ENCODE measurements around the gene ZFAND6. TPM values are rescaled to one million over a fixed set of nuclear protein-coding genes. Genes with fewer than 3 reads are reported as not detected.

The ZFAND6 gene
- total RNA-seq, 1 donor from 2014 or later = 36.4 TPM

GRCh38 chr15:80184554-80184953, 125.1 kb downstream of the ZFAND6 start:
- ATAC-seq (no peak), DNase-seq (ENCODE audit: low spot score) (no peak)

DNA sequence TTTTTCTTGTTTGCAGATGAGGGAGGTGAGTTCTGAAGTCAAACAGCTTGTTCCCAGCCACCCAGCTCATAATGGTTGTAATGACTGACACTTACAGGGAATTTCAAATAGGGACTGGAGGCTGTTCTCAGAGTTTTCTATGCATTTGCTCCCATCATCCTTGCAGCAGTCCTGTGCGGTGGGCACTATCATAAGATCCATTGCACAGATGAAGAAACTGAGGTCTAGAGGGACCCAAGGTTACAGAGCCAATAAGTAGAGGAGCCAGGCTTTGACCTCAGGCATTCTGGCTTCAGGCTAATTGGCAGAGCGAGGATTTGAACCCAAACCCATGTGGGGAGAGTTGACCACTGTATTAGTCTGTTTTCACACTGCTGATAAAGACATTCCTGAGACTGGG, 125.7 kb downstream of the ZFAND6 start:
- ATAC-seq = no peak
- DNase-seq (ENCODE audit: low spot score) = no peak

DNA sequence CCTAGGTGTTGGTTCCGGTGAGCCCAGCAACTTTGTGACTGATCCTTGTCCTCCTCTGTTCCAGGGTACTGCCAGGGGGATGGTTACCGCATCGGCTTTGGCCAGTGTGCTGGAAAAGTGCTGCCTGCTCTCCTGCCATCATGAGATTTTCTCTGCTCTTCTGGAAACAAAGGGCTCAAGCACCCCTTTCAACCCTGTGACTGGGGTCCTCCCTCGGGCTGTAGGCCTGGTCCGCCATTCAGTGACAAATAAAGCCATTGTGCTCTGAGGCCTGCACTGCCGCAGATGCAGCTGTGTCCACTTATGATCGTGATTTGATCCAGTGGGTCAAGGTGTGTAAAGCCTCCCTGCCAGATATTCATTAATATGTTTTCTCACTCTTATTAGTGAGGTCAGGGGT, 126.6 kb downstream of the ZFAND6 start:
- ATAC-seq (no peak), DNase-seq (ENCODE audit: low spot score) (no peak)

DNA sequence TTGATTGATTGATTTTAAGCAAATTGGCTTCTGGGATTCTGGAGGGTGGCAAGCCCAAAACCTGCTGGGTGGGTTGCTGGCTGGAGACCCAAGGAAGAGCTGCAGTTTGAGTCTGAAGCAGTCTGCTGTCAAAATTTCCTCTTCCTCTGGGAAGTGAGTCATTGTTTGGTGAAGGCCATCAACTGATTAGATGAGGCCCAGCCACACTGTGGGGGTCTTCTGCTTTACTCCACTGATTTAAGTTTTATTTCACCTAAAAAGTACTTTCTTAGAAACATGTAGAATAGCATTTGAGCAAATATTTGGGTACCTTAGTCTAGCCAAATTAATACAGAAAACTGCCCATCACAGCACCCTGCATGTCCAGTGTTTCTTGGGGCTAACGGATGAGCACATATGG, 127.1 kb downstream of the ZFAND6 start:
- DNase-seq (ENCODE audit: low spot score) = no peak
- ATAC-seq = no peak

Other genes with a start within 250 kb of the ZFAND6 start
- 164 TPM for gene MTHFS, start 162.7 kb upstream of the ZFAND6 start, total RNA-seq
- 0.58 TPM for gene BCL2A1, start 88.5 kb upstream of the ZFAND6 start, total RNA-seq
- 215 TPM for gene FAH, start 93.3 kb downstream of the ZFAND6 start, total RNA-seq
- gene CTXND1, start 192.5 kb downstream of the ZFAND6 start, total RNA-seq = 4.5 TPM

All from left lobe of liver (tissue), 2 donors.